ENCODE results near the gene PRUNE2.

PRUNE2 gene

DNA sequence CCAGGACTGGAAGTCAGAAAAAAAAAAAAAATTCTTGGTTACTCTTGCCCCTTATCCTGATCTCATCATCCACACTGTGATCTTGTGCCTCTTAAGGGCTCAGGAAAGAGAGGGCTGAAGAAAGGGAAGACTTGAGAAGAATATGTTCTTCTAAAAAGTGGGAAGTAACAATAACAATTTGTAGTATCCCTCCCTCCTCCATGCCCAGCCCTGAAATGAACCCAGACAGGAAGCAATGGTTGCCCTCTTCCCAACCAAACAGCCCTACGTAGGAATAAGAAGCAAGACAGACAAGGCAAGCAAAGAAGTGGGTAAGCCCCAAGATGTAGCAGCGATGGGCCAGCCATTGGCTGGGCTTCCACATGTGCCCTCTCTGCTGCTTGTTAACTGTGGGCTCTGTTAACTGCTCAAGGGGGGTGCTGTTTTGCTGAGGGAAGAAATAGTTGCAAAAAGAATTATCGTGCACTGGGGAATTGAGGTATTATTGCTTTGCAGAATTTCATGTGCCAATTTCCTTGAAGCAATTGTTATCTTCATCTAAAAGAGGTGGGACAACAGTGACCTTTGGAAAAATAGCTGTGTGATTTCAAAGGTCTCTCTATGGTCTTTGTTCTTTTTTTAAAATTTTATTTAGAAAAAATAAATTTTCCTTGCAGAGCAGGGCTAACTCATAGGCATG, 288.3 kb downstream of the PRUNE2 start:
- TF ChIP-seq, protein P1, sequence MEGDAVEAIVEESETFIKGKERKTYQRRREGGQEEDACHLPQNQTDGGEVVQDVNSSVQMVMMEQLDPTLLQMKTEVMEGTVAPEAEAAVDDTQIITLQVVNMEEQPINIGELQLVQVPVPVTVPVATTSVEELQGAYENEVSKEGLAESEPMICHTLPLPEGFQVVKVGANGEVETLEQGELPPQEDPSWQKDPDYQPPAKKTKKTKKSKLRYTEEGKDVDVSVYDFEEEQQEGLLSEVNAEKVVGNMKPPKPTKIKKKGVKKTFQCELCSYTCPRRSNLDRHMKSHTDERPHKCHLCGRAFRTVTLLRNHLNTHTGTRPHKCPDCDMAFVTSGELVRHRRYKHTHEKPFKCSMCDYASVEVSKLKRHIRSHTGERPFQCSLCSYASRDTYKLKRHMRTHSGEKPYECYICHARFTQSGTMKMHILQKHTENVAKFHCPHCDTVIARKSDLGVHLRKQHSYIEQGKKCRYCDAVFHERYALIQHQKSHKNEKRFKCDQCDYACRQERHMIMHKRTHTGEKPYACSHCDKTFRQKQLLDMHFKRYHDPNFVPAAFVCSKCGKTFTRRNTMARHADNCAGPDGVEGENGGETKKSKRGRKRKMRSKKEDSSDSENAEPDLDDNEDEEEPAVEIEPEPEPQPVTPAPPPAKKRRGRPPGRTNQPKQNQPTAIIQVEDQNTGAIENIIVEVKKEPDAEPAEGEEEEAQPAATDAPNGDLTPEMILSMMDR (conservative IDR thresholded peaks at IDR 0.05; ENCODE audit: low read depth): no peak
- POLR2A ChIA-PET (ENCODE audit: low non-redundant PET): interaction anchor here (0.7 kb wide), 1 partner anchor 159 kb away, joined by 3 read pairs; the partner anchor contains the start of gene GCNT1
- H3K27ac ChIP-seq: no peak overlapping the region
- CTCF ChIA-PET: interaction anchor here (0.6 kb wide), 1 partner anchor 698 kb away, joined by 3 read pairs; no protein-coding TSS in a partner anchor
- DNase-seq (ENCODE audit: low spot score): no peak

DNA sequence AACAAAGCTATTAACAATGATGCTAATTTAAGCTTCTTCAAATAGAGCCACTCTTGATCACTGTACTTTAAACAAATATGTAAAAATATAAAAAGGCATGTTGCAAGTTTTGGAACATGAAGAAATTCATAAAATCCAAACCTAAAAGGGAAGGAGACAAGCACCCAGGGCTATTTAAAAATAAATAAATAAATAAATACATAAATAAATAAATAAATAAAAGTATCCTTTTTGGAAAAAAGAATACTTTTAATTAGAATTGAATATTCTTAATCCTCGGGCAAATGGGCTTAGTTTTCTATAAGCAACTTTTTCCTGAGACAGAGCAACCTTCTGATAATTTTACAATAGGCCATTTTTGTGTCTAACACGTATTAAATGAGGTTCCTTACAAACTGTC, 289.1 kb downstream of the PRUNE2 start:
- TF ChIP-seq, protein P1 (conservative IDR thresholded peaks at IDR 0.05; ENCODE audit: low read depth): no peak
- H3K27ac ChIP-seq: no peak overlapping the region
- DNase-seq (ENCODE audit: low spot score): no peak
- CTCF ChIA-PET: no interaction called here
- POLR2A ChIA-PET (ENCODE audit: low non-redundant PET): interaction anchor here (0.7 kb wide), 1 partner anchor 158 kb away, joined by 3 read pairs; the partner anchor contains the start of gene GCNT1

DNA sequence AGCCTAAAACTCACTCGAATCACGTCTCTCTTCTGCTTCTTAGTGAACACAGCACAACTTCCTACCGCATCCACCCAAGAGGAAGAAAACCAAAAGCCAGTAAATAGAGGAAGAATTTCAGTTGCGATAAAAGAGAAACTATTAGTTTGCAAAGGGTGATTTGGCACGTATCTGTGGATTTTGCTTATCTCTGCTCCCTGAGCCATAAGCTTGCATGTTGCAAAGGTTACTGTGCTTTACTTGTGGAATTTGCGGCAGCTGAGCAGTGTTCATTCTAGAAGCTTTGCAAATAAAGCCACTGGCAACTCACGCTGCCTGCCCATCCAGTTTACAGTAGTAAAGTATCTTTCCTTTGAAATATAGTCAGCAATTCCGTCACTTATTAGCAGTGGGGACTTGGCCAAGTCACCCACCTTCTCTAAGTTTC, 290.7 kb downstream of the PRUNE2 start:
- CTCF ChIA-PET: interaction anchor here (0.5 kb wide), 1 partner anchor 14 kb away, joined by 3 read pairs; no protein-coding TSS in a partner anchor
- no peak overlapping the region for H3K27ac ChIP-seq
- DNase-seq (ENCODE audit: low spot score): no peak

DNA sequence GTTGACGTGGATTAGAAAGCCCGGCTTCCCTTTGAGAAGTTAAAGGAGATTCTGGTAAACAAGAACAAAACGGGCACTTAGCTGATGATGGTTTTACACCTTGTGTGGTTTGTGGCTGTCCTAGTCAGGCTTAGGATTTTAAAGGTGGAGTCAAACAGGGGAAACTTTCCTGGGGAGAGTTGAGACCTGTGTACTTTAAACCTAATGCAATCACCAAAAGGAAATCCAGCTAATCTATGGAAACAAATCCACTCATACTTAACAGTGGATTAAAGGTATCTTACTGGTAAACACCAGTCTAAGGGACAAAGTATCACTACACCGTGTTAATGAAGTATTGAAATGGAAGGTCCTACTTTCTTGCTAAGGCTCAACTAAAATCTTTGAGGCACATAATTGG, 291.9 kb downstream of the PRUNE2 start:
- POLR2A ChIA-PET (ENCODE audit: low non-redundant PET): no interaction called here
- TF ChIP-seq, protein P1 (conservative IDR thresholded peaks at IDR 0.05; ENCODE audit: low read depth): no peak
- H3K27ac ChIP-seq: no peak overlapping the region
- CTCF ChIA-PET: no interaction called here
- DNase-seq (ENCODE audit: low spot score): no peak

More for the DNA sequence above, 290.7 kb downstream of the PRUNE2 start:
- POLR2A ChIA-PET (ENCODE audit: low non-redundant PET): no interaction called here
- TF ChIP-seq, protein P1 (conservative IDR thresholded peaks at IDR 0.05; ENCODE audit: low read depth): no peak

DNA sequence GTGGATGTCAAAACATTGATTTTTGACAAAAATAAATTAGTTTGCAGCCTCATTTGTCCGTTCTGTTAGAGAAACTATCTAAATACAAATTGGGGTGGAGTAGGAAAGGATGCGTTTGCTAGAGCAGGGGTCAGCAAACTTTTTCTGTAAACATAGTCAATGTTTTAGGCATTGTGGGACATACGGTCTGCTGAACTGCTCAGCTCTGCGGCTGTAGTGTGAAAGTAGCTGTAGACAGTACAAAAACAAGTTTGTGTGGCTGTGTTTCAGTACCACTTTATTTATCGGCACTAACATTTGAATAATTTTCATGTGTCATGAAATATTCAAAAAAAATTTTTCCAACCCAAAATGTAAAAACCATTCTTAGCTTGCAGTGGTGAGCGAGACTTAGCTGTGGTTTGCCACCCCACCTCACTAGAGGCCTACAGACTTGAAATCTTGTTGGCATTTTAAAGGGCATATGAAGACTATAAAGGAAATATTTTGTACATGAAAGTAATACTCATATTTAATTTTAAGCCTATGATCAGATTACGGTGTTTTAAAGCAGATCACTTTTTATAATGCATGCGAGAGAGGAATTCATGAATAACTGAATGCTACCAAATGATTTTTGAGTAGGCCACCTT, 292.6 kb downstream of the PRUNE2 start:
- CTCF ChIA-PET: no interaction called here

DNA sequence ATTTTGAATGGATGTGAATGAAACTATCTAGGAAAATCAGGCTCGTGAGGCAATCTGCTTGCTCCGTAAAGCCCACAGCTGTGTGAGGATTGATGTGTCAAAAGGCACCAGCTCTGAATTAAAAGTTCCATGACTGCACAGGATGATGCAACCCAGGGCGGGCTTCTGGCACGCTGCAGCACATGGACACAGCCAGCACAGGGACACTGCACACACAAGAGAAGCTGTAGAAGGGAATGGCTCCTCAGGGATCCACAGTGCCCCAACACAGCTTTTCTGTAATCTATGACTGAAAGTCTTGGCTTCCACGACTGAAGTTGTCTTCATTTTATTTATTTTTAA, 295.9 kb downstream of the PRUNE2 start:
- POLR2A ChIA-PET (ENCODE audit: low non-redundant PET): no interaction called here
- TF ChIP-seq, protein P1 (conservative IDR thresholded peaks at IDR 0.05; ENCODE audit: low read depth): no peak
- no peak overlapping the region for H3K27ac ChIP-seq
- CTCF ChIA-PET: interaction anchor here (0.5 kb wide), 1 partner anchor 22 kb away, joined by 4 read pairs; no protein-coding TSS in a partner anchor
- no peak for DNase-seq (ENCODE audit: low spot score)

More for the DNA sequence above, 292.6 kb downstream of the PRUNE2 start:
- no peak for DNase-seq (ENCODE audit: low spot score)
- POLR2A ChIA-PET (ENCODE audit: low non-redundant PET): no interaction called here
- H3K27ac ChIP-seq: no peak overlapping the region
- TF ChIP-seq, protein P1 (conservative IDR thresholded peaks at IDR 0.05; ENCODE audit: low read depth): no peak
